Left ventricle myocardium inferior (tissue), 1 donor: Measurements from ENCODE around the gene RPRD1B. TPM values are rescaled to one million over a fixed set of nuclear protein-coding genes. Genes with fewer than 3 reads are reported as not detected.

ENCODE experiments used
- DNase-seq: peaks from one replicate; pipeline ENCODE4 v3.0.0-alpha.2; 2020
- H3K27ac ChIP-seq: fragments of 200-600 bp; replicated peaks from 2 replicates; pipeline ENCODE4 v1.8.0; 2021
- H3K27me3 ChIP-seq: fragments of 200-600 bp; 2 replicates; pipeline ENCODE4 v1.8.0; 2021; ENCODE audit warnings: low read depth
- H3K36me3 ChIP-seq: fragments of 200-600 bp; 2 replicates; pipeline ENCODE4 v1.8.0; 2021
- H3K4me1 ChIP-seq: fragments of 200-600 bp; 2 replicates; pipeline ENCODE4 v1.8.0; 2021
- H3K4me3 ChIP-seq: fragments of 200-600 bp; 2 replicates; pipeline ENCODE4 v1.8.0; 2021; ENCODE audit warnings: mild to moderate bottlenecking, moderate library complexity
- H3K9me3 ChIP-seq: fragments of 200-600 bp; replicated peaks from 2 replicates; pipeline ENCODE4 v1.8.0; 2021
- intact Hi-C: fragments of 100-400 bp; cut with micrococcal nuclease; formaldehyde crosslinking; loops from one replicate; pipeline ENCODE4 v1.11.0; 2022
- total RNA-seq: library from RNA; stranded (reverse); fragmentation: NEBNext Ultra II Directional; extraction: Animal tissue kit (Norgen Biotek cat#: 25700); gene quantifications from one replicate; pipeline ENCODE4 v1.2.1, GENCODE V29; 2021
- TF ChIP-seq, protein P1 (sequence below): fragments of 200-600 bp; IDR thresholded peaks from 2 replicates; pipeline ENCODE4 v1.8.0; 2021; ENCODE audit warnings: antibody characterized with exemption, mild to moderate bottlenecking, borderline replicate concordance
- donor health status: DM: no; HTN: yes; CAD: no; lungs with severe emphysema.

Gene RPRD1B
- total RNA-seq, 1 donor from 2014 or later, result 58.9 TPM

DNA sequence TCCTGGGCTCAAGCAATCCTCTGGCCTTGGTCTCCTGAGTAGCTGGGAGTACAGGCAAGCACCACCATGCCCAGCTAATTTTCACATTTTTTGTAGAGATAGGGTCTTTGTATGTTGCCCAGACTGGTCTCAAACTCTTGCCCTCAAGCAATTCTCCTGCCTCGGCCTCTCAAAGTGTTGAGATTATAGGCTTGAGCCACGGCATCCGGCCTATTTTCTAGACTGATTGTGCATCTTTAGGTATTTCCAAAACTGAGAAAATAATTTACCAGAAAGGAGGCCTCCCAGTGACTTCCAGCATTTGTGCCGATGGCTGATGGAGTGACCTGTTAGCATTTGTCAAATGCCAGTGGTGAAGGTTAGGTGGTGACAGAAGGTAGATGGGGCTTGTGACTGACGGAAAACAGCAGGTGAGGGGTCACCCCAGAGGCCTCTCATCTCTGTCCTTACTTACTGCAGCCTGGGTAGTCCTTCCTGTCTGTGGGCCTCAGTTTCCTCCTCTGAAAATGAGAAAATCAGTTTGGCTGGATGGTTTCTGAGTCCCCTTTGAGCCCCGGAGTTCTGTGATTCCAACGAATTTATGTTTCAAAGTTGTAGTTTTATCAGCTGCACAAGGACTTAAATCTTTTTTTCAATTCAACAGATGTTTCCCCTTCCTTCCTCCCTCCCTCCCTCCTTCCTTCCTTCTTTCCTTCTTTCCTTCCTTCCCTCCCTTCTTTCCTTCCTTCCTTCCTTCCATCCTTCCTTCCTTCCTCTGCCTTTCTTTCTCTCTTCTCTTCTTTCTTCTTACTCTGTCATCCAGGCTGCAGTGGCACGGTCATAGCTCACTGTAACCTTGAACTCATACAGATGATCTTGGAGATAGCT is 78.1 kb downstream of the RPRD1B start:
- peaks cover 55% of the 10 kb centered on the region for H3K4me1 ChIP-seq
- no peaks in the 10 kb centered on the region for H3K27me3 ChIP-seq
- DNase-seq, result no peak
- no peaks in the 10 kb centered on the region for H3K9me3 ChIP-seq
- no peaks in the 10 kb centered on the region for H3K36me3 ChIP-seq
- TF ChIP-seq, protein P1, sequence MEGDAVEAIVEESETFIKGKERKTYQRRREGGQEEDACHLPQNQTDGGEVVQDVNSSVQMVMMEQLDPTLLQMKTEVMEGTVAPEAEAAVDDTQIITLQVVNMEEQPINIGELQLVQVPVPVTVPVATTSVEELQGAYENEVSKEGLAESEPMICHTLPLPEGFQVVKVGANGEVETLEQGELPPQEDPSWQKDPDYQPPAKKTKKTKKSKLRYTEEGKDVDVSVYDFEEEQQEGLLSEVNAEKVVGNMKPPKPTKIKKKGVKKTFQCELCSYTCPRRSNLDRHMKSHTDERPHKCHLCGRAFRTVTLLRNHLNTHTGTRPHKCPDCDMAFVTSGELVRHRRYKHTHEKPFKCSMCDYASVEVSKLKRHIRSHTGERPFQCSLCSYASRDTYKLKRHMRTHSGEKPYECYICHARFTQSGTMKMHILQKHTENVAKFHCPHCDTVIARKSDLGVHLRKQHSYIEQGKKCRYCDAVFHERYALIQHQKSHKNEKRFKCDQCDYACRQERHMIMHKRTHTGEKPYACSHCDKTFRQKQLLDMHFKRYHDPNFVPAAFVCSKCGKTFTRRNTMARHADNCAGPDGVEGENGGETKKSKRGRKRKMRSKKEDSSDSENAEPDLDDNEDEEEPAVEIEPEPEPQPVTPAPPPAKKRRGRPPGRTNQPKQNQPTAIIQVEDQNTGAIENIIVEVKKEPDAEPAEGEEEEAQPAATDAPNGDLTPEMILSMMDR, result no peak
- intact Hi-C loops, result no loop called here
- H3K4me3 ChIP-seq, result no peak overlapping the region
- H3K27ac ChIP-seq, result peak overlapping the region; percentile 92

DNA sequence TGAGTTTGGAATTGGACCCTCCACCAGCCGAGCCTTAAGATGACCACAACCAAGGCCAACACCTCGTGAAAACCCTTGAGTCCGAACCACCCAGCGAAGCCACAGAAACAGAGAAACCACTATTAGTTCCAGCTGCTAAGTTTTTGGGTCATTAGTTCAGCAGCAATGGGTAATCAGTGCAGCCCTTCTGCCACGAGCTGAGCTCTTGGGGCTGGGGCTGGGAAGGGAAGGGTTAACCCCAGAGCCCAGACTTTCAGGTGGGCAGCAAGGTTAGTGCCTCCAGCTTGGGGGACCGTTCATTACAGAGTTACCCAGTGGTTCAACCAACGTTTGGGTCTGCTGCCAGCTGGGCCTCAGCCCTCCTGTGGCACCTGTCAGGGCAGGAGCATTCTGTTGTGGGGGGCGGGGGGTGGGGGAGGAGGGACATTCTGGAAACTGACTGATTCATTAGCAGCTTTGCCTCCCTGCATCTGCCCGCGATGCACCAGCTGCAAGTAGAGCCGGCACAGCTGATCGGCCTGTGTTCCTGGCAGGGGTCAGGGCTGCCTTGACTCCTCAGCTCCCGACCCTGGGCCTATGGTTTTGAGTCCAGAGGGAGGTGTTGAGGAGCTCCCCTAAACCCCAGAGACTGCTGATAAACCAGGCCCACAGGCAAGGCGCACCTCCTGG is 78.8 kb downstream of the RPRD1B start:
- DNase-seq, result no peak
- TF ChIP-seq, protein P1, result no peak
- peak overlapping the region; percentile 92 for H3K27ac ChIP-seq
- no peak overlapping the region for H3K4me3 ChIP-seq
- no peaks in the 10 kb centered on the region for H3K9me3 ChIP-seq
- H3K4me1 ChIP-seq, result peaks cover 55% of the 10 kb centered on the region
- intact Hi-C loops, result no loop called here
- no peaks in the 10 kb centered on the region for H3K36me3 ChIP-seq
- no peaks in the 10 kb centered on the region for H3K27me3 ChIP-seq

DNA sequence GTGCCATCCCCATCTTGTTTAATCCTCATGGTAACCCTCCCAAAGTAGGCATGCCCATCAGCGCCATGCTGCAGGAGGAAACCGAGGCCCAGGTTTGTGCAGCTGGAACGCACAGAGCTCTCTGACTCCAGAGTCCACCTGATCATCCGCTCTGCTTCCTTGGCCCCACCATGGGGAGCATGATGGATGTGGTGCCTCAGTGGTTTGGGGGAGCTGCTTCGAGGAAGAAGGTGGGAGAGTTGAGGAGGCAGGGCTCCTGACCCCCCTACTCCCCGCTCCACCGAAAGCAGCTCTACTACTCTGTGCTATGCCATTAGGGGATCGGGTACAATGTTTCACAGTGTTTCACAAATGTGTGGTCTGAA is 79.4 kb downstream of the RPRD1B start:
- intact Hi-C loops, result no loop called here
- no peak for DNase-seq
- TF ChIP-seq, protein P1, result no peak
- Histone ChIP-seq H3K27me3 (no peaks in the 10 kb centered on the region), H3K9me3 (no peaks in the 10 kb centered on the region), H3K4me3 (no peak overlapping the region), H3K27ac (peak overlapping the region; percentile 92), H3K36me3 (no peaks in the 10 kb centered on the region), H3K4me1 (peaks cover 53% of the 10 kb centered on the region)

DNA sequence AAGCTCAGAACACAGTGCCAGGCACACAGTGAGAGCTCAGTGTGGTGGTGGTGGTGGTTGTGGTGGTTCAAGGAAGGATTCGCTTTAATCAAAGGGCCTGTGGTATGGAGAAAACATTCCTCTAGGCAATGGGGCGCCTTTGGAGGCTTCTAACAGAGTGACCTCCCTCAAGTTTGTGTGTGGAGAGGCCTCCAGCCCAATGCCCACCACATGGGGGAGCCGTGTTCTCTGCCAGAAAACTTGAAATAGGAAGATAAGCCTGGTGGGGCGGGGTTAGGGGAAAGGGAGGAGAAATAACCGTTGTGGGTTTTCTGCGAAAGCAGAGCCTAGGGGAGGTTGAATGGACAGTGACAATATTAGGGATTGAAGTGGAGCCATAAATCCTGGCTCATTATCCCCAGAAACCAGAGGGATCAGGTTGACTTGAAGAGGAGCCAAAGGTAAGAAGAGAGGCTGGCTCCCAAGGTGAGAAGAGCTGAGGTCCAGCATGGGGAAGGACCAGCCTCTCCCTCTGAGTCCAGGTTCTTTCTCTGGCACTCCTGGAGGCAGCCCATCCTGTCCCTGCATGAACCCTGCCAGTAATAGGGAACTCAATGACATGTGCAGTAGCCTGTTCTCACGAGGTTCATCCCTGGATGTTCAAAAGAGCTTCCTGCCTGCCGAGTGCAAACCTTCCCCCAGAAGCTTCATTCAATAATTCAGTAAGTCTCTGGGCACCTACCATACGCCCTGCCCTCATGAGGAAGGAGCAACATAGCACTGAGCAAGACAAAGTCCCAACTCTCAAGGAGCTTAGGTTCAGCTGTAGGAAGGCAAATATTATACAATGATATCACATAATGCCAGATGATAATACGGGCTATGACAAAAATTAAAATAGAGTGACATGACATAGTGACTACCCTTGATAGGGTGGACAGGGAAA is 80.1 kb downstream of the RPRD1B start:
- intact Hi-C loops, result no loop called here
- TF ChIP-seq, protein P1, result peak; percentile 31
- Histone ChIP-seq H3K27ac (peak overlapping the region; percentile 47), H3K4me1 (peaks cover 45% of the 10 kb centered on the region), H3K27me3 (no peaks in the 10 kb centered on the region), H3K36me3 (no peaks in the 10 kb centered on the region), H3K4me3 (no peak overlapping the region), H3K9me3 (no peaks in the 10 kb centered on the region)
- DNase-seq, result no peak

DNA sequence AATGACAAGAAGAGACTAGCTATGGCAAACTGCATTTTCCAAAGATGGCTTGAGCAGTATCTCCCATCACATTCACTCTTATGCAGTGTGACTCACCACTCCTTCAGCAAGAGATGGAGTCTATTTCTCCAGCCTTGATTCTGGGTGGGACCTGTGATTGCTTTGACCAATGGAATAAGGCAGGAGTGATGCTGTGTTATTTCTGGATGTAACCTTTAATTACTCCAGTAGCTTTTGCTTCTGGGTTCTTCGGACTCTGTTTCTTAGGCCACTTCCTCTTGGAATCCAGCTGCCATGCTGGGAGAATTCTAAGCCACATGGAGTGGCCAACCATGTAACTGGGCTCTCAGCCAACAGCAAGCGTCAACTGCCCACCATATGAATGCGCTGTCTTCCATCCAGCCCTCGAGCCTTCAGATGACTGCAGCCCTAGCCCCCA is 80.8 kb downstream of the RPRD1B start:
- Histone ChIP-seq H3K36me3 (no peaks in the 10 kb centered on the region), H3K4me1 (peaks cover 38% of the 10 kb centered on the region), H3K4me3 (no peak overlapping the region), H3K9me3 (no peaks in the 10 kb centered on the region), H3K27me3 (no peaks in the 10 kb centered on the region), H3K27ac (peak overlapping the region; percentile 47)
- intact Hi-C loops, result no loop called here
- TF ChIP-seq, protein P1, result no peak
- no peak for DNase-seq
